Jurkat, Clone E6-1 (cell line): Measurements from ENCODE around the gene ARHGDIA.

Experiments used
- DNase-seq: peaks from one replicate; pipeline ENCODE4 v3.0.0-alpha.2; 2011; ENCODE audit warnings: low read depth, low spot score
- H3K4me3 ChIP-seq: 2 replicates; pipeline ENCODE4 v1.5.1; 2011; ENCODE audit warnings: mild to moderate bottlenecking, low read length, control low read depth, moderate library complexity

Gene ARHGDIA

DNA sequence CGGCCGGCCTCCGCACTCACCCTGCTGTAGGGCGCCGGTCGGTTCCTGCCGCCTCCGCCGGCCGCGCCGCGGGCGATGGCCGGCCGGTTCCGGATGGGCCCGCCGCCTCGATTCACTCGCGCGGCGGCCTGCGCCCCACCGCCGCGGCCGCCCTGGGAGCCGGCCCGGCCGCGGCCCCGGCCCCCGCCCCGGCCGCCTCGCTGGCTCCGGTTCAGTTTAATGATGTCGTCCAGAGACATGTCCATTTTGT, 20.1 kb upstream of the ARHGDIA start:
- peak overlapping the region; percentile 91 for H3K4me3 ChIP-seq

DNA sequence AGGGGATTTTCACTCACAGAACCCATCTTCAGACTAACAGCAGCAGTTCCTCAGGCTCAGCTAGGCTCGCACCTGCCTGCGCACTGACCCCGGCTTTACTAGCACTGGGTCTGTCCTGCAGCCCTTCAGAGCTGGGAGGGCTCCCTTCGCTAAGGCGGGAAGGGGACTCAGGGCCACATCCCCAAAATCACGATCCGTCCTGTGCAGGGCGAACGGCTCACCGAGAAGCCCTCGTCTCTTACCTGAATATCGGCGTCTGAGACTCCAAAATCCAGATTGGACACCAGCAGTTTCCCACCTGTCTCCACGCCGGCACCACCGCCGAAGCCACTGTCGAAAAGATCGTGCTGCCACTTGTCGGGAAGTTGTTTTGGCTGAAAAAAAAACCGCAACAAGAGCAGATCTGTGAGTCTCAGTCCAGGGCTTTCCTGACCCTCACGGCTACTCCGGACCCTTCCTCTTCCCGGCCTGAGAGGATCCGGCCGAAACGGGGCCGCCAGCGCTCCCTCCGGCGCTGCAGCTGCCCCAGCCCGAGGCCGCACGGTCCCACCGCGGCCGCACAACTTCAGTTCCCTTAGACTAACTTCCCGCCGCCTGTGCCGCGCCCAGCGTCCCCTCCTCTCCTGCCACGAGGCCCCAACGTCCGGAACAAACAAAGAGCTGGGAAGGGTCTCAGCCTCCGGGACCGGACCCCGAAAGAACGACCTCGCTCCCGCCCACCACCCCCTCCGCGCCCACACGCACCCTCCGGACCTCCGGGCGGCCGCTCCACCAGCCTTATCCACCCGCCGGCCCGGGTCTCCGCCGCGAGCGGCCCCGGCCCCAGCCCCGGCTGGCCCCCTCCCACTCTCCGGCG, 19.5 kb upstream of the ARHGDIA start:
- DNase-seq = no peak
- H3K4me3 ChIP-seq = peak overlapping the region; percentile 91

More for the DNA sequence above, 20.1 kb upstream of the ARHGDIA start:
- no peak for DNase-seq

DNA sequence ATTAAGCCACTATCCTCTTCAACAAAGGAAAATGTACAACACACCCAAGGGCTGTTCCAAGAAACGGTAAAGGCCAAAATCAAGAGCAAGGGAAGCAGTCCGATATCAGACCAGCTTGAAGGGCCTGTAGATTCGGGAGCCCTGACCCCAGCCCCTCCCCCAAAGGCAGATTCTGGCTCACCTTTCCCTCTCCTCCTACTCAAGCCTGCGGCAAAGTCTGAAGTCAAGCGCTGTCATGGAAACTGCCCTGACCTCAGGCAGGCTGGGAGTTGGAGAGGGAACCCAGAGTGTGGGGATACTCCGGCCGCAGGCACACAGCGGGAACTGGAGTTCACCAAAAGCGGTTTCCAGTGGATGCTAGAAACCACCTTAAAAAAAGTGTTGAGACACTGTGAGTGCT, 18.5 kb upstream of the ARHGDIA start:
- DNase-seq = no peak
- H3K4me3 ChIP-seq = peak overlapping the region; percentile 91

DNA sequence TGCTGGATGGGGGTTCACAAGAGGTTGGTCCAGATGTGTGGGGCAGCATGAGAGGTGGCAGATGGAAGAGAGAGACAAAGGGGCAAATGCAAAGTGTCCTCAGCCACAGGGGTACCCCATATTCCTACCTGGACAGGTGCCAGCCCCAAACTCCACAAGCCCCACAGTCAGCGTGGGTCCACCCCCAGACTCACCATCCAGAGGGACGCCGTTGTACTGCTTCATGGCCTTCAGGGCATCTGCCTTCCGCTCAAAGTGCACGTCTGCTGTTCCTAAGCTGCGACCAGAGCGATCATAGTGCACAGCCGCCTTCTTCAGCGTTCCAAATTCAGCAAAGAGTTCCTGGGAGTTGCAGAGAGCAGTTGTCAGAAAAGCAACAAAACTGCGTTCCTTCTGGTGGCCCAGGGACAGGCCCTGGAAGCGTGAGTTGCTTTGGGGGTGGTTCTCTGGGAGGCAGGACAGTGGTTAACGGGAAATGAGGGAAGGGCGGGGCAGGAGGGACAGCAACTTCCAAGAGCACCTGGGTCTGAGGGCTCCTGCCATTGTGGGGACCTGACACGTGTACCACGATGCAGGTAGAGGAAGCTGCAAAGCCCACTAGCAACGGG, 18.0 kb upstream of the ARHGDIA start:
- no peak for DNase-seq
- 0 out of 2 replicates have a peak overlapping the region, but pooled peaks have one; percentile 91 for H3K4me3 ChIP-seq

DNA sequence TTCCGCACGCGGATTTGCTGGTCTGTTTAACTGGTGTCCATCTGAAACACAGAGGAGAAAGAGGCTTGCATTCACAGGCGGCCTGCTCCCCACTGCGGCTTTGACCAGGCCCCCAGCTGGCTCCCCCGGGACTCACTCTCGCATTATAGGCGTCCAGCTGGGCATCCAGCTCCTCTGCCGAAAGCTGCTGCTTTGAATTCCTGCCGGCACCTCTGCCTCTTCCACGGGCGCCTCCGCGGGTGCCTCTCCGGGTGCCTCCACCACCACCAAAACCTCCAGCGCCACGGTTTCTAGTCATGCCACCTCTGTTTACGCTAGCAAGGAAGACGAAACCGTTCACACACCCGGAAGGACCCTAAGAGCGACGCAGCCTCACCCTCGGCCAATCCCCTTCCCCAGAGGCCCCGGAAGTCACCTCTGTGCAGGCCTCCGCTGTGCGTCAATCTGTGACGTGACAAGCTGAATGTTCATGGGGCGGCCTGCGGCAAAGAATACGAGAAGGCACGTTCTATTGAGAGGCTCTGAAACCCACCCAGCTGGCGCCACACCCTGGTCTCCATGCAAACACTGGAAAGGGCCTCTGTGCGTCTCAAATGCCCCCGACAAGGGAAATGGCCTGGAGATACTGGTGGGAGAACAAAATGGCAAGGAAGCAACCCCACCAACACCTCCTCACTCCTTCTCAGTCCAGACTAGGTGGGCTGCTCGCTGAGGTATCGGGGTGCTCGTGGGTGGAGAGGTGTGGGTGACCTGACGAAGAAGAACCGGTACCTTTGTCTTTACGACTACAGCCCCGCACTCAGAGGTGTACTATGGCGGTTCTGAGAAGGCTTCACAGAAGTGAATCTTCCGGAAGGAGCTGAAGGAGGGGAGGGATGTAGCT, 17.2 kb upstream of the ARHGDIA start:
- DNase-seq = no peak
- no peak overlapping the region for H3K4me3 ChIP-seq

DNA sequence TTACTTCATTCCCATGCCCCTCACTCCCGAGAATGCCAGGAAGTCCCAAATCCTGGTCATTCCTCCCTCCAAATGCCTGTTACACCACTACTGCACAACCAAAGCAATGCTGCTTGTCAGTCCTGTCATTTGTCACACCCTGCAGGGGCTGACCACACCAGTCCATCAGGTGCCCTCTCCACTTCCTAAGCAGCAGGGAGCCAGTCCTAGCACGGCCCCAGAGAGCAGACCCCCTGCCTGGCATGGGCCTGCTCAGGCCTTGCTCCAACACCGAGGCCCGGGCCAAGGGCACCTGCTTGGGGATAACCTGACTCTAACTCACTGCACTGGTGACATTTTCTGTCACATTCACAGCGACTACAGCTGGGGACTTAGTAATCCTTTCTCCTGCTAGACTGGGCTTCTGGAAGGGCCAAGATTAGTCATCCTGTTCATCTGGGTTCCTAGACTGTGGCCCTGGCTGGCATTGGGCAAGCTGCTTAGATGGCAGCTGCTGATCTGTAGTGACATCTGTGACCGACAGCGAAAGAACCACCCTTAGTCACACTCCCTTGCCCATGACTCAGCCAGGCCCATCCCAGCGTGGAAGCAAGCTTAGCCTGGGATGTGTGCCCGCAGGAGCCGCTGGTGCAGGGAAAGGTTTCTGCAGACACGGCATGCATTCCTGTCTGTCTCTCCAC, 14.9 kb upstream of the ARHGDIA start:
- H3K4me3 ChIP-seq = no peak overlapping the region
- DNase-seq = no peak

DNA sequence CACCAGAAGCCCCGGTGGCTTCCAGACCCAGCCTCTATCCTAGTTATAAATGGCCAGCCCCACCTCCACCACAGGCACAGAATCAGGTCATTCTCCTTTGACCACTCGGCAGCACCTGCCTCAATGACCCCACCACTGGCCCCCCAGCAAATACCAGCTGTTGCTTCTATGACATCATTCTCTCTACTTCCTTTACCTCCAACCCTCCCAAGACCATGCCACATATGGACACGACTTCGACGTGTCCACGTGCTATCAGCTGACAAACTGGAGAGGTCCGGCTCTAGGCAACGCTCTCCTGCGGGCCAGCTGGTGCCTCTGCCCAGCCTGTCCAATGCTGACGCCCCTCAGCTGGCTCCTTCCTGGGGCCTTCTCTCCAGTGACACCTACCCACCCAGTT, 14.3 kb upstream of the ARHGDIA start:
- H3K4me3 ChIP-seq = no peak overlapping the region
- no peak for DNase-seq

DNA sequence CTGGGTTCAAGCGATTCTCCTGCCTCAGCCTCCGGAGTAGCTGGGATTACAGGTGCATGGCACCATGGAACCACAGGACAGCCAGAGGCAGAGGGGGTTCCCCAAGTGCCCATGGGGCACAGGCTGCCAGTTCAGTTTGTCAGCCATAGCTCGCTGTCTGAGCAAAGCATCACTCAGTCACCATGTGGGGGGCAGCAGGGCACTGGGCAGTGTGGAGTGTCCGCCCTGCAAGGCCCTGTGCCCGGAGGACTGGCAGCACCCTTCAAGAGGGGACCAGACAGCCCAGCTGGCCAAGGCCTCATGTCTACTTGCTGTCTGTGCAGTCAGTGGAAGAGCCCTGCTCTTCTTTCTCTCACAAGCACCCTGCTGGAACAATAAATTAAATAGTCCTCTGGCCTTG, 13.8 kb upstream of the ARHGDIA start:
- no peak for DNase-seq
- H3K4me3 ChIP-seq = no peak overlapping the region

DNA sequence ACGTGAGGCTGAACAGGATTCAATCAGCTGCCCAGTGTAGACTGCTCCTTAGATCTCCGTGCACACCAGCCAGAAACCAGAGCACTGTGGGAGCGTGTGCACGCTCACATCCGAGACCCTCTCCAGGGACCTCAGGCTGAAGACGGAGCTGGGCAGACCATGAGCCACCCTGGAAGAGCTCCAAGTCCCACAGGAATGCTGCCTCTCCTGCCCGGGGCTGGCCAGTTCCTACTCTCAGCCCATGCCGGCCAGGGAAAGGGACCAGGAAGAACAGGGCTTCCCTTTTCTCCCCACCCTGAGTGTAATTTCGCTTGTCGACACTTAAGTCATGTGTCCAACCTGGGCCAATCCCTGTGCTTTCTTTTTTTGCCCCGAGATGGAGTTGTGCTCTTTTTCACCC, 13.4 kb upstream of the ARHGDIA start:
- H3K4me3 ChIP-seq = no peak overlapping the region
- no peak for DNase-seq

DNA sequence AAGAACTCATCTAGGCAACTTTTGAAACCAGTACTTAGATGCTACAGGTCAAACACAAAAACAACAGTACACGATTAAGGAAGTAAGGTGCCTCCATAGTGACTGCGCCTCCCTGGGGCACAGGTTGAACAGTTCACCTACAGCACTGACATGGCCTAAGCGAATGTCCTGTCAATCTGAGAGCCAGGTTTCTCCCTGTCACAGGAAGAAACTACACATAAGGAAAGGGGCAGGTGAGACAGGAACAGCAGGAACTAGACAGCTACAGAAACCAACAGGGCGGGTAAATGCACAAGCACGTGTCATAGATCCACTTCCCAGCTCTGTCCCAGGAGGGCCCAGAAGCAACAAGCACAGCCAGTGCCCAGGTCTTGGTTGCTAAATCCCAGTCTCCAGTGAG, 8.0 kb upstream of the ARHGDIA start:
- no peak overlapping the region for H3K4me3 ChIP-seq
- DNase-seq = no peak

DNA sequence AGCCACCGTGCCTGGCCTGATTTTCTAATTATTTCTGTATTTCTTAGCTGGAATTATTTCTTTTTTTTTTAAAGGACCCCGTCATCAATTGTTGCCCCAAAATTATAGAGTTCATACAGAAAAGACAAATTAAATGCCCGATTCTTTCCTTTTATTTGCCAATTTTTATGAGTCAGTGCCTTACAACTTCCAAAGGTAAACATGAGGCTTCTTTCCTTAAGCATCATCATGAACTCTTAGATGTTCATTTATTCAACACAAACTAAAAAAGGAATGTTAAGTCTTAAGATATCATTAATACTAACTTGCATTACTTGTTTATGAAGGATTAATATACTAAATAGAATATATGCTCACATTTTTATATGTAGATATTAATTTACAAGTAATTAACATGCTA, 7.2 kb upstream of the ARHGDIA start:
- no peak for DNase-seq
- no peak overlapping the region for H3K4me3 ChIP-seq

DNA sequence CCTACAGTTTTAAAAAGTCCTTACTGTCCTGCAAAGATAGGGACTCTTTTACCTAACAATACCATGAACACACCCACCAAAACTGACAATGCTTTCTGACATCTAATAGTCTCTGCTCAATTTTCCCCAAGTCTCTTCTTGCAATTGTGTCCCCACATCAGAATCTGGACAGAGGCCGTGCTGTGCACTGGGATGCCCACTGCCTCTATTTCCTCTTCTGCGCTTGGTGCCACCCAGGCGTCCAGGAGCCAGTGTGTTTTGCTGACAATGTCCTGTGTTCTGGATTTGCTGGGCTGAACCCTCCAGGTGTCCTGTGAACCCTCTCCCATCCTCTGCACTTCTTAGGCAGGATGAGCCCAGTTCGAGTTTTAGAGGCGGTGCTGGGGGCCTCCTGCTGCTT, 6.4 kb upstream of the ARHGDIA start:
- no peak overlapping the region for H3K4me3 ChIP-seq

DNA sequence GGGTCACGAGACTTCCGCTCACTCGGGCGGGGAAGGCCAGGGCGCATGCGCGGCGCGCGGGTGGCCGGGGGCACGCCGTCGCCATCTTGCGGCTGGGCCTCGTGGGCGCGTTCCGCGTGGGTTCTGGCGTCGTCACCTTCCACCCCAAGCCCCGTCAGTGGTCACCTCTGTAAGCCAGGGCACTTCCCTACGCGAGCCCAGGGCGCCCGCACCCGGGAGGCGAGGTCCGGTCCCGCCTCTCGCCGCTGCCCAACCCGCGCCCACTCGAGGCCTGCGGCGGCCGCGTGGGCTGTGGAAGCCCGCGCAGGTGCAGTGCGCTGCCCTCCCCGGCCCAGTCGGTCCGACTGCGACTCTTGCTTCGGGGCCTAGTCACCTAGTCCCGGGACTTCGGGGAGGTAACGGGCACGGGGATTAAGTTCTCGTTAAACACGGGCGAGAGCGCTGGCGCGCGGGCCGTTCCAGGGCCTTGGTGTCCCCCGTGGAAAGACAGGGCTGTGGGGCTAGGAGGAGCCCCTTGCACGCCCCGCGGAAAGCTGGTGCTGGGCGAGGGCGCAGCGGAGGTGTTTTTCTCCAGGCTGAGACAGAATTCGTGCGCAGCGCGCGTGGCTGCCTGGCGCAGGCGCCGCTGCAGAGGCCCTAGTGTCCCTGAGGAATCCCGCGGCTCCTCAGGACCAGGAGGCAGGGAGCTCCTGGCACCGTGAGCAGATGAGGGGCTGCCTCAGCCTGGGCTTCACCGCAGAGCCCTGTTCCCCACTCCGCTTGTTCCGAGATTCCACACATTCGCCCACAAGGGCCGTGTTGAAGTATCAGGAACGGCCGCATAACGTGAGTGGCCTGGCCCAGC, 472 bp upstream of the ARHGDIA start:
- DNase-seq = peak; percentile 80
- peak overlapping the region; percentile 89 for H3K4me3 ChIP-seq

More for the DNA sequence above, 6.4 kb upstream of the ARHGDIA start:
- no peak for DNase-seq

DNA sequence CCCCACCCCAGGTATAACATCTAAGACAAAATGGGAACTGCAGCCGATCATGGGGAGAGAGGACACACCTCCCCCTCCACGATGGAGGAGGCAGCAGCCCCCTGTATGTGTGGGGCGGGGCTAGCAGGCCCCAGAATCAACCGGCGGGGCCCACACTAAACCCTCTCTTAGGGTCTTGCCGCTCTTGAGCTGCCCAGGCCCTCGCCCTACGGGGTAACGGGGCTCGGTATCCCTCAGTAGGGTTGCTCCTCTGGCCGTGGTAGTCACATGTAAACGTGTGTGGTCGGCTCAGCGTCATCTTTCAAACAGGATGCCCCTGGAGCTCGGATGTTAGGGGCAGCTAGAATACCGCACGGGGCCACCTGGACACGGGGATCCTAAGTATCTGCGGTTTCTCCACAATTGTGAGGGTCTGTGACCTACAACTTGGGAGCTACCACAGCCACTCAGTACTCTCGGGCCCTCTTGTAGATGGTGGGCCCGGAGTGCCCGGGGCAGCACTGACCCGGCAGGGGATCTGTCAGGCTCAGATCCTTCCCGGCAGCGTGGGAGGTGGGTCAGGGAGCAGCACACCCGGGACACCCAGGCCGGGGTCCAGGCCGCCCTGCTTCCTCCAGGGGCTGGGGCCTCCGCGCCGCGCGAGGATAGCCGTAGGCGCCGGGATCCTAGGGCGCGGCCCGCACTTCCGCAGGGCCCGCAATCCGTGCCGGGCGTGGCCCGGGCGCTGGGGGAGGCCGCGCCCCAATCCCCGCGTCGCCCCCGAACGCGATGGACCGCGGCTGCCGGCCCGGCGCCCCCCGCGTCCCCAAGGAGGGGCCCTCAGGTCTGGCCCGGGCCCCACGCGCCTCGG, 781 bp downstream of the ARHGDIA start:
- no peak for DNase-seq
- H3K4me3 ChIP-seq = peak overlapping the region; percentile 89

DNA sequence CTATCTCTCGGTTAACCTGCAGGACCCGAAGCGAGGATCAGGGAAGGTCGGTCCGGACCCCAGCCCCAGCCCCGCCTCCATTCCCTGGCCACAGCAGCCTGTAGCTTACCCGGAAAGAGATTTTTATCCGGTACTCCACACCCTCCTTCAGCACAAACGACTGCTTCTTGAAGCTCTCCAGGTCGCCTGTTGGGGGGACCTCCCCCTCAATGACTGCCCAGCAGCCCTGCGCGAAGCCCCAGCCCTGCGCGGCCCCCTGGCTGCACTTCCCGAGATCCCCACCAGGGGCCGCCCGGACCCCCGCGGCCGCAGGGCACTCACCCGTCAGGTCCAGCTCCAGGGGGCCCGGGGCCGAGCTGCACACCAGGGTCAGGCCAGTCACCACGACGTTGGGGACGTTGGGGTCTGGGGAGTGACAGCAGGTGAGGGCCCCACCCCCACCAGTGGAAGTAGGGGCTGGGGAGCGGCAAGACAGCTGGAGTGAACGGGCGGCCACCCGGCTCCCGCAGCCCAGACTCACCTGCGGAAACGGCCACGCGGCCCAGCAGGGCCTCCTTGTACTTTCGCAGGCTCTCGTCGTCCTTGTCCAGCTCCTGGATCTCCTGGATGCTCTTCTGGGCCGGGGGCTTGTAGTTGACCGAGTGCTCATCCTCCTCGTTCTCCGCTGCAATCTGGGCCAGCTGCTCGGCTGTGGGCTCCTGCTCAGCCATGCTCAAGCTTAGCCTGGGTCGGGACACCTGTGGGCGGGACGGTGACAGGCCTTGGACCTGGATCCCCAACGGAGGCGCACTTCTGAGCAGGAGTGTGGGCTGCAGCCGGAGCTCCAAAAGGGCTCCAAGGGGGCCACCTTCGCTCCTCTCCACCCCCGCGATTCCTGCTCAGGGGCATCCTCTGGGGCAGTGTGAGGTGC, 1.7 kb downstream of the ARHGDIA start:
- no peak for DNase-seq
- H3K4me3 ChIP-seq = peak overlapping the region; percentile 89

DNA sequence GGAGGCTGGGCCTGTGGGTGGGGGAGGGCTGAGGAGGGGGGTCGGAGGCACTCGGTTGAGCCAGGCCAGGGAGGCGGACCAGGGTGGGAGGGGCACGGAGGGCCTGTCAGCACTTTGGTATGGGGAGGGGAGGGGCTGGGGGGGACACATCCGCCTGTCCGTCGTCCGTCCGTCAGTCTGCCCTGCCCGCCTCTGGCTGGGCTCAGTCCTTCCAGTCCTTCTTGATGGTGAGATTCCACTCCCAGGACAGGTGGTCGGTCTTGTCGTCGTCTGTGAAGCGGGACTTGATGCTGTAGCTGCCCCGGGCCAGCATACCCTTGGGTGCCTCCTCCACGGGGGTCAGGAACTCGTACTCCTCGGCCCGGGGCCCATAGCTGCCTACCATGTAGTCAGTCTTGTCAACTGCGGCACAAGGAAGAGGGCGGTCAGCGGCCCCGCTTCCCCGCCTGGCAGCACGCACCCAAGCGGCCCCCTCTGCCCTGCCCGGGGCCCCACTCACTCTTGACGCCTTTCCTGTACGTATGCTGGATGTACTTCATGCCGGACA, 2.4 kb downstream of the ARHGDIA start:
- no peak overlapping the region for H3K4me3 ChIP-seq
- DNase-seq = no peak
